ENCODE measurements around the gene BTN1A1. TPM values are rescaled to one million over a fixed set of nuclear protein-coding genes. Genes with fewer than 3 reads are reported as not detected.
"Not testable (repeated sequence)": the region's sequence is repeated elsewhere in the genome, so short reads cannot be mapped to it uniquely, and the experiment has no call there.

The BTN1A1 gene
- total RNA-seq, 1 donor from 2014 or later, result not detected

DNA sequence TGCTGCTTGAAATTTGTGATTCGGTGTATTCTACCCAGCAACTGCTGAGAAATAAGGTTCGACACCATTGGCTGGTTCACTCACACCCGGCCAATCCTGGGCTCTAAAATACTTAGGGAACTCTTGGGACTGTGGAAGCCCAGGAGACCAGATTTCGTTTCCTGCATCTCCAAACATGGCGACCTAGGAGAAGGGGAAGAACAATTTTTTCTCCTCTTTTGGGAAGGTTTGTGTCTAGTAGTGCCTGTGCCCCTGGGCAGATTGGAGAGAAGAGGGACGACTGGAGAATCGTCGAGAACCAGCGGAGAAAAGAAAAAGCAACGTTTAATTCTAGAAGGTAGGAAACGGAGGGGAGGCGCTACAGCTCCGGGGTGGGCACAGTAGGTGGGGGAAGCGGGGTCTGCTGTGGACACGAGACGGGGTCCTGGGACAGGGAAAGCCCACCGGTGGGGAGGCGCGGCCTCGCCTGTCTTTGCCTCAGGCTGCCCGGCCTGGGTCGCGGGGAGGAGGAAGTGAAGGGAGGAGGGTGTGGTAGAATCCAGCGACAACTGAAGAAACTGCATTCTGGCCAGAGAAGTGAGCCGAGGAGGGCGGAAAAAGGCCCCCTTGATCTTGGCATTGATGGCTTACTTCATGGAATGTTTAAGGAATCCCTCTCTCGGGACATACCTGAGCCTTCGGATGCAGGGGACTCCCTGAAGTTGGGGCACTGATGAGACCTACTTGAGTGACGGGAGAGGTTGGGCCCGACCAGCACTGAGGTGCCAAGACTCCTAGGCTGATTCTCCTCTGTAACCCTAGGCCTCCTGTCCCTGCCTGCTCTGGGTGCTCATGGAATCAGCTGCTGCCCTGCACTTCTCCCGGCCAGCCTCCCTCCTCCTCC lies 42.1 kb upstream of the BTN1A1 start, which contains the start of gene BTN2A1:
TSS of gene BTN2A1 (plus strand) at position 150 of the 883 bp plus-strand sequence. CDS start at position 832, 682 bp downstream.
- Mint-ChIP-seq H3K4me3 (ENCODE audit: unreplicated experiment) (peak within 1 kb of the TSS; percentile 99), H3K9me3 (ENCODE audit: unreplicated experiment) (no peaks in the 10 kb centered on the region), H3K4me1 (ENCODE audit: unreplicated experiment) (peaks cover 45% of the 10 kb centered on the region), H3K36me3 (ENCODE audit: unreplicated experiment) (peaks cover 31% of the 10 kb centered on the region), H3K27ac (ENCODE audit: unreplicated experiment) (peak within 1 kb of the TSS; percentile 100), H3K27me3 (ENCODE audit: unreplicated experiment) (no peaks in the 10 kb centered on the region)
- peak; percentile 88 for DNase-seq (ENCODE audit: extremely low spot score, unreplicated experiment)
- TF ChIP-seq, protein P1, sequence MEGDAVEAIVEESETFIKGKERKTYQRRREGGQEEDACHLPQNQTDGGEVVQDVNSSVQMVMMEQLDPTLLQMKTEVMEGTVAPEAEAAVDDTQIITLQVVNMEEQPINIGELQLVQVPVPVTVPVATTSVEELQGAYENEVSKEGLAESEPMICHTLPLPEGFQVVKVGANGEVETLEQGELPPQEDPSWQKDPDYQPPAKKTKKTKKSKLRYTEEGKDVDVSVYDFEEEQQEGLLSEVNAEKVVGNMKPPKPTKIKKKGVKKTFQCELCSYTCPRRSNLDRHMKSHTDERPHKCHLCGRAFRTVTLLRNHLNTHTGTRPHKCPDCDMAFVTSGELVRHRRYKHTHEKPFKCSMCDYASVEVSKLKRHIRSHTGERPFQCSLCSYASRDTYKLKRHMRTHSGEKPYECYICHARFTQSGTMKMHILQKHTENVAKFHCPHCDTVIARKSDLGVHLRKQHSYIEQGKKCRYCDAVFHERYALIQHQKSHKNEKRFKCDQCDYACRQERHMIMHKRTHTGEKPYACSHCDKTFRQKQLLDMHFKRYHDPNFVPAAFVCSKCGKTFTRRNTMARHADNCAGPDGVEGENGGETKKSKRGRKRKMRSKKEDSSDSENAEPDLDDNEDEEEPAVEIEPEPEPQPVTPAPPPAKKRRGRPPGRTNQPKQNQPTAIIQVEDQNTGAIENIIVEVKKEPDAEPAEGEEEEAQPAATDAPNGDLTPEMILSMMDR (IDR thresholded peaks at IDR 0.05), result no peak

DNA sequence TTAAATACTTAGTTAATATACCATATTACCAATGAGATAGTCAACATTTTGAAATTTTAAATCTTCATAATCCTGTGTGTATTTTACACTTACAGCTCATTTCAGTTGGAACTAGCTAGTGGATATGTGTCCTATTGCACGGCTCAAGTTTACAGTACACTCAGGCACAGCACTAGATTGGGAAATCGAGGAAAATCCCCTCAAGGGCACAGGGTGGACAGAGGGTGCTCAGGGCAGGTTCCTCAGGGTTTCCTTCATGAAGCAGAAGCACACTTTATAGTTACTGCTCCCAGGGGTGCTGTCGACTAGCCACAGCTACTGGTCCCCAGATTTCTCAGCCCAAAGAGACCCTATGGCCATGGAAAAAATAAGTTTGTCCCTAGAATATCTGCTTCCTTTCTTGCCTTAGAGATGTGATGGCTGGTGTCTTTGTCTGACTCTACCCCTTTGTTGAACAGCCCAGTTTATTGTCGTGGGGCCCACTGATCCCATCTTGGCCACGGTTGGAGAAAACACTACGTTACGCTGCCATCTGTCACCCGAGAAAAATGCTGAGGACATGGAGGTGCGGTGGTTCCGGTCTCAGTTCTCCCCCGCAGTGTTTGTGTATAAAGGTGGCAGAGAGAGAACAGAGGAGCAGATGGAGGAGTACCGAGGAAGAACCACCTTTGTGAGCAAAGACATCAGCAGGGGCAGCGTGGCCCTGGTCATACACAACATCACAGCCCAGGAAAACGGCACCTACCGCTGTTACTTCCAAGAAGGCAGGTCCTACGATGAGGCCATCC lies 40.9 kb upstream of the BTN1A1 start:
- peak overlapping the region; percentile 10 for H3K27ac Mint-ChIP-seq (ENCODE audit: unreplicated experiment)
- no peaks in the 10 kb centered on the region for H3K9me3 Mint-ChIP-seq (ENCODE audit: unreplicated experiment)
- TF ChIP-seq, protein P1 (IDR thresholded peaks at IDR 0.05), result no peak
- no peaks in the 10 kb centered on the region for H3K27me3 Mint-ChIP-seq (ENCODE audit: unreplicated experiment)
- H3K4me1 Mint-ChIP-seq (ENCODE audit: unreplicated experiment), result peaks cover 45% of the 10 kb centered on the region
- no peak for DNase-seq (ENCODE audit: extremely low spot score, unreplicated experiment)
- peak overlapping the region; percentile 53 for H3K4me3 Mint-ChIP-seq (ENCODE audit: unreplicated experiment)
- H3K36me3 Mint-ChIP-seq (ENCODE audit: unreplicated experiment), result peaks cover 41% of the 10 kb centered on the region

- H3K9me3 Mint-ChIP-seq (ENCODE audit: unreplicated experiment), result not testable (repeated sequence)
These were observed 38.8 kb upstream of the BTN1A1 start for GRCh38 chr6:26461353-26461752.

GRCh38 chr6:26464014-26464413 lies 36.1 kb upstream of the BTN1A1 start:
- Mint-ChIP-seq H3K36me3 (ENCODE audit: unreplicated experiment) (peaks cover 87% of the 10 kb centered on the region), H3K27me3 (ENCODE audit: unreplicated experiment) (no peaks in the 10 kb centered on the region), H3K27ac (ENCODE audit: unreplicated experiment) (no peak overlapping the region), H3K4me1 (ENCODE audit: unreplicated experiment) (peaks cover 27% of the 10 kb centered on the region), H3K9me3 (ENCODE audit: unreplicated experiment) (no peaks in the 10 kb centered on the region), H3K4me3 (ENCODE audit: unreplicated experiment) (no peak overlapping the region)
- TF ChIP-seq, protein P1 (IDR thresholded peaks at IDR 0.05), result no peak
- no peak for DNase-seq (ENCODE audit: extremely low spot score, unreplicated experiment)

More at GRCh38 chr6:26461353-26461752, 38.8 kb upstream of the BTN1A1 start:
- Mint-ChIP-seq H3K36me3 (ENCODE audit: unreplicated experiment) (peaks cover 60% of the 10 kb centered on the region), H3K4me1 (ENCODE audit: unreplicated experiment) (peaks cover 45% of the 10 kb centered on the region)
- H3K27ac Mint-ChIP-seq (ENCODE audit: unreplicated experiment); DNase-seq (ENCODE audit: extremely low spot score, unreplicated experiment); H3K4me3 Mint-ChIP-seq (ENCODE audit: unreplicated experiment); H3K27me3 Mint-ChIP-seq (ENCODE audit: unreplicated experiment): not testable (repeated sequence)

GRCh38 chr6:26464416-26465131 lies 35.5 kb upstream of the BTN1A1 start:
- Mint-ChIP-seq H3K9me3 (ENCODE audit: unreplicated experiment) (no peaks in the 10 kb centered on the region), H3K36me3 (ENCODE audit: unreplicated experiment) (peaks cover 86% of the 10 kb centered on the region), H3K4me1 (ENCODE audit: unreplicated experiment) (peaks cover 21% of the 10 kb centered on the region), H3K27me3 (ENCODE audit: unreplicated experiment) (no peaks in the 10 kb centered on the region), H3K27ac (ENCODE audit: unreplicated experiment) (no peak overlapping the region), H3K4me3 (ENCODE audit: unreplicated experiment) (no peak overlapping the region)
- TF ChIP-seq, protein P1 (IDR thresholded peaks at IDR 0.05), result no peak
- no peak for DNase-seq (ENCODE audit: extremely low spot score, unreplicated experiment)
